Type B pancreatic cell (in vitro differentiated cells): Measurements from ENCODE around the gene SH3GLB1. TPM values are rescaled to one million over a fixed set of nuclear protein-coding genes. Genes with fewer than 3 reads are reported as not detected.

Source experiments
- DNase-seq: peaks from one replicate; pipeline ENCODE4 v3.0.0; 2021; ENCODE audit warnings: mixed read lengths; ENCODE audit not compliant: unreplicated experiment; ENCODE audit errors: extremely low spot score
- H3K27ac Mint-ChIP-seq: 2 replicates; pipeline ENCODE4 v1.8.0; 2021; ENCODE audit warnings: mild to moderate bottlenecking, mixed read lengths
- H3K27me3 Mint-ChIP-seq: 2 replicates; pipeline ENCODE4 v1.8.0; 2021; ENCODE audit warnings: mixed read lengths
- H3K36me3 Mint-ChIP-seq: 2 replicates; pipeline ENCODE4 v1.8.0; 2021; ENCODE audit warnings: mixed read lengths
- H3K4me1 Mint-ChIP-seq: one replicate; pipeline ENCODE4 v1.8.0; 2021; ENCODE audit warnings: mixed read lengths; ENCODE audit not compliant: unreplicated experiment
- H3K4me3 Mint-ChIP-seq: 2 replicates; pipeline ENCODE4 v1.8.0; 2021; ENCODE audit warnings: mild to moderate bottlenecking, mixed read lengths
- H3K9me3 Mint-ChIP-seq: 2 replicates; pipeline ENCODE4 v1.8.0; 2021; ENCODE audit warnings: mixed read lengths
- total RNA-seq: library from RNA; stranded (reverse); gene quantifications from 2 replicates; pipeline ENCODE4 v1.2.1, GENCODE V29; 2021; ENCODE audit warnings: low replicate concordance
- TF ChIP-seq, protein P1 (sequence below): fragments of 200-600 bp; sonication (generic); conservative IDR thresholded peaks from 2 replicates; pipeline ENCODE4 v1.5.0; 2021; ENCODE audit warnings: antibody characterized with exemption, mild to moderate bottlenecking

The SH3GLB1 gene
- total RNA-seq, 1 donor from 2014 or later: 52.6 TPM

DNA sequence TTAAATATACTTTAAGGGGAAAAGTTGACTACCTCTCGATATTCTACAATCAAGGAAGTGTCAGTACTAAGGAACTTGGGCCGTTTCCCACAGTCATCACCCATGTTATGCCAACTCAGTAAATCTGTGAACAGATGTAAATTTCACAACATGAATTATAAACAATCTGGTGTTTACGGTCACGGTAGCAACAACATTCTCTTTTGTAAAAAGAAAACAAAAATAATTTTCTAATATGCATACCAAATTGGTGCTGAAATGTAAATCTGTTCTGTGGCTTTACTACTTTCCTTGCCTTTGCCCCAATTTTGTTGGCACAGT is 1.2 kb downstream of the SH3GLB1 start:
- peaks cover 10% of the 10 kb centered on the region for H3K27me3 Mint-ChIP-seq

DNA sequence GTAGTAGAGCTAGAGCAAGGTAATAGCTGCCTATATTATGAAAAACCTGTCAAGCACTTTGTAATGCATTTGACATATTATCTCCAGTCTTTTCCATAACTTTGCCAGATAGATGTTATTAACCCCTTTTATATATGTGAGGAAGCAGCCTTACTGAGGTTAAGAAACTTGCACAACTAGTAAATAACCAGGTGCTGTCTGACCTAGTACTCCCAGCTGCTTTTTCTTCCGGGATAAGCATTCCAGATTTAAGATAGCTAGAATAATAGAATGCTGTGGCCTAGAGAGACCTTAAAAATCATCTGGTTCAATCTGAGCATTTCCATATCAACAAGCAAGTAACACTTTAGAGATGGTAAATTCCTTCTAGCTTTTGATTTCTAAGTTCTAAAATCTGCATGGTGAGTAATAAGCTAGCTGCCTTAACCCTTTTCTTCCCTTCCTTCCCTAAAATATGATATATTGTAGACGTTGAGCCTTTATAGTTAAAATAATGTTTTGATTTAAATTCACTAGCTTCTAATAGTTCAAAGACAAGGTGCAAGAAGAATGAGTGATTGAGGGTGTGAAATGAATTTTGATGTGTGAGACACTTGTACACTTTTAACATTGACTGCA is 1.8 kb downstream of the SH3GLB1 start:
- Mint-ChIP-seq H3K4me1 (peaks cover 17% of the 10 kb centered on the region), H3K9me3 (no peaks in the 10 kb centered on the region), H3K36me3 (no peaks in the 10 kb centered on the region), H3K4me3 (peak overlapping the region; percentile 100), H3K27me3 (peaks cover 10% of the 10 kb centered on the region), H3K27ac (peak overlapping the region; percentile 98)
- TF ChIP-seq, protein P1, sequence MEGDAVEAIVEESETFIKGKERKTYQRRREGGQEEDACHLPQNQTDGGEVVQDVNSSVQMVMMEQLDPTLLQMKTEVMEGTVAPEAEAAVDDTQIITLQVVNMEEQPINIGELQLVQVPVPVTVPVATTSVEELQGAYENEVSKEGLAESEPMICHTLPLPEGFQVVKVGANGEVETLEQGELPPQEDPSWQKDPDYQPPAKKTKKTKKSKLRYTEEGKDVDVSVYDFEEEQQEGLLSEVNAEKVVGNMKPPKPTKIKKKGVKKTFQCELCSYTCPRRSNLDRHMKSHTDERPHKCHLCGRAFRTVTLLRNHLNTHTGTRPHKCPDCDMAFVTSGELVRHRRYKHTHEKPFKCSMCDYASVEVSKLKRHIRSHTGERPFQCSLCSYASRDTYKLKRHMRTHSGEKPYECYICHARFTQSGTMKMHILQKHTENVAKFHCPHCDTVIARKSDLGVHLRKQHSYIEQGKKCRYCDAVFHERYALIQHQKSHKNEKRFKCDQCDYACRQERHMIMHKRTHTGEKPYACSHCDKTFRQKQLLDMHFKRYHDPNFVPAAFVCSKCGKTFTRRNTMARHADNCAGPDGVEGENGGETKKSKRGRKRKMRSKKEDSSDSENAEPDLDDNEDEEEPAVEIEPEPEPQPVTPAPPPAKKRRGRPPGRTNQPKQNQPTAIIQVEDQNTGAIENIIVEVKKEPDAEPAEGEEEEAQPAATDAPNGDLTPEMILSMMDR: no peak
- DNase-seq: no peak

More for the DNA sequence above, 1.2 kb downstream of the SH3GLB1 start:
- H3K9me3 Mint-ChIP-seq: no peaks in the 10 kb centered on the region
- no peak for DNase-seq
- no peaks in the 10 kb centered on the region for H3K36me3 Mint-ChIP-seq
- H3K4me3 Mint-ChIP-seq: peak overlapping the region; percentile 100
- peak overlapping the region; percentile 98 for H3K27ac Mint-ChIP-seq
- TF ChIP-seq, protein P1: no peak
- H3K4me1 Mint-ChIP-seq: peaks cover 17% of the 10 kb centered on the region

DNA sequence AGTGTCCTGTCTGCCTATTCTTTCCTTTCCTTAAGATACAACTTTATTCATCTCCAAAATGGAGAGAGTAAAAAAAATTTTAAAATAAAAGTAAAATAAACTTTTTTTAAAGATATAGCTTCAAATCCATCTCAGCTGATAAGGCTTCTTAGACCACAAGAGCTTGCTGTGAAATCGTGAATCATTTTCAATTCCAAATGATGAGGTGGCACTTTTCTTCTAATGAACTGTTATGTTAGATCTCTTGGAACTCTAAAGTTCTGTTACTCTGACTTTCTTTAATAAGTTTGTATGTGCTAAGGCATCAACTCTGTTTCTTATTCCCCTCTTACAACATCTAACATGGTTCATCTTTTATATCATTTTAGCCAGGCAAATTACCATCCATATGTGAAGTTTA is 4.5 kb downstream of the SH3GLB1 start:
- TF ChIP-seq, protein P1: no peak
- no peak for DNase-seq
- no peak overlapping the region for H3K27ac Mint-ChIP-seq

DNA sequence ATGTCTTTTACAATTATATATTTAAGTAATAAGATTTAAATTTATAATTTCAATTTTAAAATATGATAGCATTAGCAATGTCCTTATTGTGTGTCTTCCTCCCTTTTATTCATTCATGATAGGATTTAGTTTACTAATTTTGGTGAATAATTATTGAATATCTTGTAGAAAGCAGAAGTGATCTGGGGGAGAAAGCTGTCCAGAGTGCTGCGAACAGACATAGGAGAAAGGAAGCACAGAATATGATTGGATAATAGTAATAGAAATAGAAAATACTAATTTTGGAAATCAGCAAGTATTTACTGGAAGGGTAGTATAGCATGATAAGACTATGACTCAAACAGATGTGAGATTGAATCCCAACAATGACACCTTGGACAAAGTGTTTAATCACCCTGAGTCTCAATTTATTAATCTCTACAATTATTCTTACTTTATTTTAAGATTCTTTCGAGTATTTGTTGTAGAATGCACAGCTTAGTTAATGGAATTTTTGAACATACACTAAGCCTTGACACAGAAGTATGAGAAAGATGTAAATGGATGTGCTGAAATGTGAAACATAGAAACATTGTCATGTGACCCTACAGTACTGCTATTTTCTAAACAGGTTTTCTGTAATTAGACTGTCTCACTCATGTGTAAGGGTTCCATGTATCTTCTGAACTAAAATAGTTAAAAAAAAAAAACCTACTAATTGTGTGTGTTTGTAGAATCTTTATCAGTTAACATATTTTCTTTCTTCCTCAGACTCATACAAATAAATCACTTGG is 7.9 kb downstream of the SH3GLB1 start:
- no peak for DNase-seq
- Mint-ChIP-seq H3K36me3 (peaks cover 7% of the 10 kb centered on the region), H3K4me1 (peaks cover 15% of the 10 kb centered on the region), H3K27me3 (no peaks in the 10 kb centered on the region), H3K27ac (no peak overlapping the region), H3K9me3 (no peaks in the 10 kb centered on the region), H3K4me3 (no peak overlapping the region)
- TF ChIP-seq, protein P1: no peak

More for the DNA sequence above, 4.5 kb downstream of the SH3GLB1 start:
- H3K36me3 Mint-ChIP-seq: no peaks in the 10 kb centered on the region
- no peaks in the 10 kb centered on the region for H3K9me3 Mint-ChIP-seq
- peak overlapping the region; percentile 15 for H3K4me3 Mint-ChIP-seq
- no peaks in the 10 kb centered on the region for H3K27me3 Mint-ChIP-seq
- H3K4me1 Mint-ChIP-seq: peaks cover 23% of the 10 kb centered on the region

DNA sequence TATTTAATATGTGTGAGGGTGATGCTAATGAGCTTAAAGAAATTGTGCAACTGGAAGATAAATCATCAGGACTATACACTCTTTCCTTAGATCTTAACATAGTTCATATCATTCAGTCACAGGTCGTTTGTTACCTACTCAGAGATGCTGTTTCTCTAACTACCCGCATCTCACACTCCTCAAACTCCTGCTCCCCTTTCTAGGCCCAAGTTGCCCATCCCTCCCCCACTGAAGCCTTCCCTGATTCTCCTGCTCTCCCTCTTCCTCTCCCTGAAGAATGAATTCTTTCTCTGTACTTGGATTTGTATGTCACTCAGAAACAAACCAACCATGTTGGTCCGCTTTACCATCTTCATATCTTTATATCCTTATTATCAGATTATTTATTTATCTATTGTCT is 9.1 kb downstream of the SH3GLB1 start:
- H3K36me3 Mint-ChIP-seq: peaks cover 7% of the 10 kb centered on the region
- DNase-seq: no peak
- H3K9me3 Mint-ChIP-seq: no peaks in the 10 kb centered on the region
- no peak overlapping the region for H3K4me3 Mint-ChIP-seq
- no peak overlapping the region for H3K27ac Mint-ChIP-seq
- H3K27me3 Mint-ChIP-seq: no peaks in the 10 kb centered on the region
- peaks cover 14% of the 10 kb centered on the region for H3K4me1 Mint-ChIP-seq
- TF ChIP-seq, protein P1: no peak
